ENCODE measurements around the gene MXD4. TPM values are rescaled to one million over a fixed set of nuclear protein-coding genes. Genes with fewer than 3 reads are reported as not detected.

The MXD4 gene
- total RNA-seq, 2 experiments from 2014 or later, result 5.9 to 6.9 TPM

GRCh38 chr4:2258091-2259035 lies 3.5 kb downstream of the MXD4 start:
- ChIA-PET POLR2A (interaction anchor here (1.1 to 1.7 kb wide), 5 partner anchors 14 to 23 kb away, joined by 3 to 6 read pairs (median 4); partner anchors contain the start of genes HAUS3 and POLN), CTCF (interaction anchor here (0.8 kb wide), 1 partner anchor 16 kb away, joined by 3 read pairs; the partner anchor contains the start of genes HAUS3 and POLN)
- no peaks in the 10 kb centered on the region for H3K9me3 Mint-ChIP-seq (ENCODE audit: insufficient read depth)
- no peaks in the 10 kb centered on the region for H3K36me3 Mint-ChIP-seq (ENCODE audit: low read depth)
- no peaks in the 10 kb centered on the region for H3K4me1 Mint-ChIP-seq (ENCODE audit: low read depth)
- no peak overlapping the region for H3K4me3 Mint-ChIP-seq
- no peak for ATAC-seq
- no peaks in the 10 kb centered on the region for H3K27me3 Mint-ChIP-seq (ENCODE audit: low read depth)
- no peak overlapping the region for H3K27ac Mint-ChIP-seq
- DNase-seq, result no peak

GRCh38 chr4:2257361-2258081 lies 4.4 kb downstream of the MXD4 start:
- DNase-seq (no peak), ATAC-seq (no peak)
- CTCF ChIA-PET, result interaction anchor here (1.2 kb wide), 1 partner anchor 38 kb away, joined by 4 read pairs; no protein-coding TSS in a partner anchor
- H3K27me3 Mint-ChIP-seq (ENCODE audit: low read depth), result no peaks in the 10 kb centered on the region
- no peaks in the 10 kb centered on the region for H3K36me3 Mint-ChIP-seq (ENCODE audit: low read depth)
- POLR2A ChIA-PET, result interaction anchor here (1.1 to 1.7 kb wide), 4 partner anchors 13 to 24 kb away, joined by 4 to 6 read pairs (median 4); partner anchors contain the start of genes HAUS3 and POLN
- H3K9me3 Mint-ChIP-seq (ENCODE audit: insufficient read depth), result no peaks in the 10 kb centered on the region
- H3K4me1 Mint-ChIP-seq (ENCODE audit: low read depth), result no peaks in the 10 kb centered on the region
- H3K4me3 Mint-ChIP-seq, result no peak overlapping the region
- no peak overlapping the region for H3K27ac Mint-ChIP-seq

- no peaks in the 10 kb centered on the region for H3K36me3 Mint-ChIP-seq (ENCODE audit: low read depth)
- DNase-seq (no peak), ATAC-seq (no peak)
- H3K4me3 Mint-ChIP-seq, result no peak overlapping the region
- no peaks in the 10 kb centered on the region for H3K9me3 Mint-ChIP-seq (ENCODE audit: insufficient read depth)
- no peaks in the 10 kb centered on the region for H3K4me1 Mint-ChIP-seq (ENCODE audit: low read depth)
- ChIA-PET CTCF (interaction anchor here (1.2 kb wide), 1 partner anchor 37 kb away, joined by 4 read pairs; no protein-coding TSS in a partner anchor), POLR2A (interaction anchor here (1.5 to 1.7 kb wide), 2 partner anchors 15 to 25 kb away, joined by 4 to 6 read pairs; partner anchors contain the start of genes HAUS3 and POLN)
- no peaks in the 10 kb centered on the region for H3K27me3 Mint-ChIP-seq (ENCODE audit: low read depth)
- no peak overlapping the region for H3K27ac Mint-ChIP-seq
Observed at GRCh38 chr4:2256781-2257191, 5.1 kb downstream of the MXD4 start.

- POLR2A ChIA-PET, result interaction anchor here (1.0 to 1.7 kb wide), 2 partner anchors 14 kb away, joined by 3 to 6 read pairs; partner anchors contain the start of genes HAUS3 and POLN
- no peak overlapping the region for H3K27ac Mint-ChIP-seq
- DNase-seq, result no peak
- no peaks in the 10 kb centered on the region for H3K4me1 Mint-ChIP-seq (ENCODE audit: low read depth)
- no peaks in the 10 kb centered on the region for H3K36me3 Mint-ChIP-seq (ENCODE audit: low read depth)
- no peaks in the 10 kb centered on the region for H3K27me3 Mint-ChIP-seq (ENCODE audit: low read depth)
- no peak for ATAC-seq
- CTCF ChIA-PET, result interaction anchor here (1.2 kb wide), 1 partner anchor 36 kb away, joined by 4 read pairs; no protein-coding TSS in a partner anchor
- H3K9me3 Mint-ChIP-seq (ENCODE audit: insufficient read depth), result no peaks in the 10 kb centered on the region
- H3K4me3 Mint-ChIP-seq, result no peak overlapping the region
Observed at GRCh38 chr4:2256156-2256731, 5.7 kb downstream of the MXD4 start.

- Mint-ChIP-seq H3K36me3 (ENCODE audit: low read depth) (no peaks in the 10 kb centered on the region), H3K27ac (no peak overlapping the region), H3K9me3 (ENCODE audit: insufficient read depth) (no peaks in the 10 kb centered on the region), H3K4me1 (ENCODE audit: low read depth) (no peaks in the 10 kb centered on the region), H3K4me3 (no peak overlapping the region), H3K27me3 (ENCODE audit: low read depth) (no peaks in the 10 kb centered on the region)
- CTCF ChIA-PET, result no interaction called here
- ATAC-seq, result no peak
- DNase-seq, result no peak
- POLR2A ChIA-PET, result interaction anchor here (1.0 kb wide), 1 partner anchor 14 kb away, joined by 3 read pairs; the partner anchor contains the start of genes HAUS3 and POLN
Observed at GRCh38 chr4:2255501-2256155, 6.3 kb downstream of the MXD4 start.

- ATAC-seq, result no peak
- ChIA-PET POLR2A (interaction anchor here (1.0 kb wide), 1 partner anchor 13 kb away, joined by 3 read pairs; the partner anchor contains the start of genes HAUS3 and POLN), CTCF (no interaction called here)
- Mint-ChIP-seq H3K9me3 (ENCODE audit: insufficient read depth) (no peaks in the 10 kb centered on the region), H3K4me3 (no peak overlapping the region), H3K27me3 (ENCODE audit: low read depth) (no peaks in the 10 kb centered on the region), H3K4me1 (ENCODE audit: low read depth) (no peaks in the 10 kb centered on the region), H3K36me3 (ENCODE audit: low read depth) (no peaks in the 10 kb centered on the region), H3K27ac (no peak overlapping the region)
- DNase-seq, result peak; percentile 19
Observed at GRCh38 chr4:2254665-2255500, 7.0 kb downstream of the MXD4 start.

GRCh38 chr4:2253160-2254084 lies 8.5 kb downstream of the MXD4 start:
- ChIA-PET CTCF (no interaction called here), POLR2A (no interaction called here)
- H3K9me3 Mint-ChIP-seq (ENCODE audit: insufficient read depth), result no peaks in the 10 kb centered on the region
- no peaks in the 10 kb centered on the region for H3K4me1 Mint-ChIP-seq (ENCODE audit: low read depth)
- no peak overlapping the region for H3K4me3 Mint-ChIP-seq
- no peak for ATAC-seq
- no peaks in the 10 kb centered on the region for H3K36me3 Mint-ChIP-seq (ENCODE audit: low read depth)
- H3K27ac Mint-ChIP-seq, result no peak overlapping the region
- H3K27me3 Mint-ChIP-seq (ENCODE audit: low read depth), result no peaks in the 10 kb centered on the region
- DNase-seq, result peak; percentile 14

GRCh38 chr4:2252530-2253091 lies 9.3 kb downstream of the MXD4 start:
- peak; percentile 13 for DNase-seq
- POLR2A ChIA-PET, result no interaction called here
- CTCF ChIA-PET, result no interaction called here
- Mint-ChIP-seq H3K27me3 (ENCODE audit: low read depth) (no peaks in the 10 kb centered on the region), H3K27ac (no peak overlapping the region), H3K9me3 (ENCODE audit: insufficient read depth) (no peaks in the 10 kb centered on the region), H3K36me3 (ENCODE audit: low read depth) (no peaks in the 10 kb centered on the region), H3K4me1 (ENCODE audit: low read depth) (no peaks in the 10 kb centered on the region), H3K4me3 (no peak overlapping the region)
- ATAC-seq, result no peak

GRCh38 chr4:2251795-2252529 lies 9.9 kb downstream of the MXD4 start:
- no peaks in the 10 kb centered on the region for H3K27me3 Mint-ChIP-seq (ENCODE audit: low read depth)
- H3K4me3 Mint-ChIP-seq, result no peak overlapping the region
- no peaks in the 10 kb centered on the region for H3K4me1 Mint-ChIP-seq (ENCODE audit: low read depth)
- no peak overlapping the region for H3K27ac Mint-ChIP-seq
- H3K36me3 Mint-ChIP-seq (ENCODE audit: low read depth), result no peaks in the 10 kb centered on the region
- DNase-seq (peak; percentile 16), ATAC-seq (no peak)
- ChIA-PET POLR2A (no interaction called here), CTCF (no interaction called here)
- no peaks in the 10 kb centered on the region for H3K9me3 Mint-ChIP-seq (ENCODE audit: insufficient read depth)
